Fibroblast of the aortic adventitia (primary cell): ENCODE results near the gene SCG3. TPM values are rescaled to one million over a fixed set of nuclear protein-coding genes. Genes with fewer than 3 reads are reported as not detected.

Experiments
- DNase-seq: peaks from one replicate; pipeline ENCODE4 v3.0.0-alpha.2; 2010; ENCODE audit warnings: low read depth
- H3K4me3 ChIP-seq: 2 replicates; pipeline ENCODE4 v1.5.1; 2011; ENCODE audit warnings: low read depth, mild to moderate bottlenecking, control low read depth, low read length, moderate library complexity
- total RNA-seq: library from RNA; depleted of rRNA; stranded (reverse); fragments of >200 nt; gene quantifications from 2 replicates; pipeline ENCODE4 v1.2.3, GENCODE V29; 2012; ENCODE audit warnings: low replicate concordance
- TF ChIP-seq, protein P1 (sequence below): IDR thresholded peaks from 2 replicates; pipeline ENCODE4 v1.5.1; 2011; ENCODE audit warnings: mild to moderate bottlenecking, low read length, control low read depth, inconsistent platforms; ENCODE audit not compliant: insufficient read depth

Gene SCG3
- total RNA-seq, 1 donor: not detected

DNA sequence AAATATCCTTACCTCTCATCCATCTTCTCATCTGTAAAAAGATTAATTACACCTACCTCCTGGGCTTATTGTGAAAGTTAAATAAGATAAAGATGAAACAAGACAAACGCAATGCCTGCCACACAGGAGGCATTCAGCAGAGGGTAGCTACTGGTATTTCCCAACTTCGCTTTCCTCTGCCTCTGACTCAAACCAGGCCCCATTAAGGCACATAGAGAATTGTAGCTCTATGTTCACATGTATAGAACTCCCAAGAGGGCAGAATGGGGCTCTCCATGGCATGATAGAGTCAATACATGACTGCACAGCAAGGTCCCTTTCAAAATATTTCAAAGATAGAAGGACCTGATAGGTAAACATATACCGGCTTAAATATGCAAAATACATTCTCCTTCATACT is 54.8 kb downstream of the SCG3 start:
- DNase-seq: no peak
- no peak overlapping the region for H3K4me3 ChIP-seq
- TF ChIP-seq, protein P1, sequence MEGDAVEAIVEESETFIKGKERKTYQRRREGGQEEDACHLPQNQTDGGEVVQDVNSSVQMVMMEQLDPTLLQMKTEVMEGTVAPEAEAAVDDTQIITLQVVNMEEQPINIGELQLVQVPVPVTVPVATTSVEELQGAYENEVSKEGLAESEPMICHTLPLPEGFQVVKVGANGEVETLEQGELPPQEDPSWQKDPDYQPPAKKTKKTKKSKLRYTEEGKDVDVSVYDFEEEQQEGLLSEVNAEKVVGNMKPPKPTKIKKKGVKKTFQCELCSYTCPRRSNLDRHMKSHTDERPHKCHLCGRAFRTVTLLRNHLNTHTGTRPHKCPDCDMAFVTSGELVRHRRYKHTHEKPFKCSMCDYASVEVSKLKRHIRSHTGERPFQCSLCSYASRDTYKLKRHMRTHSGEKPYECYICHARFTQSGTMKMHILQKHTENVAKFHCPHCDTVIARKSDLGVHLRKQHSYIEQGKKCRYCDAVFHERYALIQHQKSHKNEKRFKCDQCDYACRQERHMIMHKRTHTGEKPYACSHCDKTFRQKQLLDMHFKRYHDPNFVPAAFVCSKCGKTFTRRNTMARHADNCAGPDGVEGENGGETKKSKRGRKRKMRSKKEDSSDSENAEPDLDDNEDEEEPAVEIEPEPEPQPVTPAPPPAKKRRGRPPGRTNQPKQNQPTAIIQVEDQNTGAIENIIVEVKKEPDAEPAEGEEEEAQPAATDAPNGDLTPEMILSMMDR: no peak

DNA sequence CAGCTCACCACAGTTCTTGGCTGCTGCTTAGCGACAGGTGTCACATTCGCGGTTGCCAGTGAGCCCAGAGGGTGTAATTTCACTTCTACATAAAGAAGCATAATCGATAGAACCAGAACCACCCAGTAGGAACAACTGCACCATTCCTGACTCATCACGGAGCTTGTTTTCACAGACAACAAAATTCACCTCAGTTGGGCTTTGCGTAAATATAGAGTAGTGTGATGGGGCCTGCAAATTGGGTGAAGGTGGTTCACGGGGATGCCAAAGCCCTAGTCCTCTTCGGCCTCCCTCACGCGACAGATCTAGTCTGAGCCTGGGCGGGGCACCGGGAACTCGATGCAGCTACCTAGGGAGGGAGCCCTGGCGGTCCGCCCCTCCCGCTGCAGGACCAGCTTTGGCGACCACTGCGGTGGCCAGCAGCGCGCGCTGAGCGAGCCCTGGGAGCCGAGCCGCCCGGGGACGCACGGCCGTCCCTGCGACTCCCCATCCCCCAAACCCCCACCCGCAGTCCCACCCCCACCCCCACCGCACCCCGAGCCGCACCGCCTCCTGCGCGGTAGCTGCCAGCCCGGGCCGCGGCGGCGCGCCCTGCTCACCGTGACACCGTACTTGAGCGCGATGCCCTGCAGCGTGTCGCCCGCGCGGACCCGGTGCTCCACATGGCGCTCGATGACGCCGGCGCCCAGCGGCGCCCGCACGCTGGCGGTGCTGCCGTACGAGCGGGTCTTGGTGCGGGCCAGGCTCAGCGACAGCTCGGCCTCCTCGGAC is 55.6 kb downstream of the SCG3 start:
- peak overlapping the region; percentile 73 for H3K4me3 ChIP-seq
- TF ChIP-seq, protein P1: no peak
- DNase-seq: no peak

DNA sequence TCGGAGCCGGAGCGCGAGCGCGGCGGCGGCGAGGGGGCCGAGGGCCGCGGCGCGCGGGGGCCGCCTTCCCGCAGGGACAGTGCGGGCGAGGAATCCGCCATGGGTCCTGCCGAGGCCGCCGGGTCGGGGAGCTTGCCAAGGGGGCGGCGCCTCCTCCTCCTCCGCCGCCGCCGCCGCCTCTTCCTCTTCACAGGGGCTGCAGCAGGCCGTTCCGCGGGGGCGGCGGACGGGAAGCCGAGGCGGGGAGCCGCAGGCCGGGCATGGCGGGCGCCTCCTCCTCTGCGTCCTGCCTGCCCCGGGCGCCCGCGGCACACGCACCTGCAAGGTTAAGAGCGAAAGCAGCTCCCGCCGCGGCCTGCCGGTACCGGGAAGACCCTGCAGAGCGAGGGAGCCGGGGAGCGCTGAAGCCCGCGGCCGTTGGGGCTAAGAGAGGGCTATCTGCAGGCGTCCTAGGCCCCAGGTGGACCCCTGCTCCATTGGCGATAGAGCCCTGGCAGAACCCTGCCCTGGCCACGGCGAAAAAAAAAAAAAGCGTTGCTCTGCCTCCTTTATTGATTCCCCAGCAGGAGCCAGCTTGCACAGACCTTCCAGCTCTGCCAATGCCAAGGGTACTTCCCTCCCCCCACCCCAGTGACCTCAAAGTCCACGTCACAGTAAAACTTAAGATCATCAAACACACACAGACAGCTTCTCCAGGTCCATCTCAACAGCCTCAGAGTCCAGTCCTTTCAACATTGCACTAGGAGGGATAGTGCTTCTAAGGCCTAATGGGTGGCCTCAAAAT is 56.4 kb downstream of the SCG3 start, which contains the start of gene LYSMD2:
Gene LYSMD2 (minus strand): TSS at position 134 of the 784 bp plus-strand sequence. CDS start 33 bp downstream, at position 101.
- no peak for DNase-seq
- peak within 1 kb of the TSS; percentile 73 for H3K4me3 ChIP-seq

DNA sequence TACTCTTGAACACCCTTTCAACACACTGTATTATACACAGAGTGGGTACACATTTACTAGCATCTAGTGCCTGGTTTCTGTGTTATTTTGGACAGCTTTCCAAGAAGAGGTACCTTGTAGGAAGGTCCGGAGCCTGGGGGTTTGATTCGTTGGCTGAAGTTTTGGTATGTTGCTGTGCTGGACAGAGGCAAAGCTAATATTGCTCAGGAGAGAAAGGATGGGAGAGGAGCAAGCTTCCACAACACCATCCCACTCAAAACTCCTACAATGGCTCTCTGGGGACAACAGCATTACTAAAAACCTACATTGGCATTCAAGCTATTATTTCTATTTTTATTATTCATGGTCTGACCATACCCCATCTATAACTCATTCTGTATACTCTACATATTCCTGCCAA is 57.2 kb downstream of the SCG3 start:
- H3K4me3 ChIP-seq: no peak overlapping the region
- DNase-seq: no peak
- TF ChIP-seq, protein P1: no peak

More for the DNA sequence above, 56.4 kb downstream of the SCG3 start, which contains the start of gene LYSMD2:
- TF ChIP-seq, protein P1: no peak

DNA sequence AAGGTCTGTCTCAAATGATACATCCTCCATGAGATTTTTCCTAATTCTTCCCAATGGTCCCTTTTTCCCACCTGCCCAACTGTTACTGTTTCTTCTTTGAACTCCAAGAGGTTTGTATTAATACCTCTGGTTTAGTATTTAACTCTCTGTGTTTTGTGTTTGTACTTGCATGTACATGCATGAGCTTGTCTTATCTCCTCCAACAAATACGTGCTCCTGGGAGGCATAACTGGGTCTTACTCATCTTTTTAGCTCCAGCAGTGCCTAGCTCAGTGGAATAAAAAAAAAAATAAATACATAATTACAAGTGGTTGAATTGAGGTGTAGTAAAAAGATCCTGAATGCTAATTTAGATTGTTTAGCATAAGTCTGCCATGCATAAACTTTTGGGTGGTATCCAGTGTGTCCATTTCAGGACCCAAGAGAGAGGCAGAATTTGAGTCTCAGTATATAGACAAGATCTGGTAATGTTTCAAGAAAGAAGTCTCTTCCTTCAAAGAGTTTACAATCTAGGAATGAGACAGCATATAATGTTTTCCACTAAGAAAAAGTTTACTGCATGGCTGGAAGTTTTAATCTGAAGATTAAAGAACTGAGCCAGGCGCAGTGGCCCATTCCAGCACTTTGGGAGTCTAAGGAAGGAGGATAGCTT is 57.9 kb downstream of the SCG3 start:
- no peak for DNase-seq
- H3K4me3 ChIP-seq: no peak overlapping the region
- TF ChIP-seq, protein P1: no peak

DNA sequence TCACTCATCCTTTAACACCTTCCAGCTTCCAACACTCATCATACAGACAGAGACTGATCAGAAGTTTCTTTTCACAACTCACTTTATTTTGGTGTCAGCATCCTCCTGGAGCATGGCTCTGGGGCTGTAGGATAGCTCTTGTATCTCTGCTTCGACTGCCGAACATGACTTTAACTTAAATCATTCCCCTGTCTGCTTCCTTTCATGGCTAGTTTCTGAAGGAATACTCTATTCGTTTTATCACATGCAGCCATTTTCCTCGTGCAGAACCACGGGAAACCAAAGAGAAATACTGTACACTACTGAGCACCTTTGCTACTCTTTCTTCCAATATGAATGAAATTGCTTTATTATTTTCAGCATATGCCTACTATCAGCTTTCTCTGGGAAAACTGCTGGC is 68.0 kb downstream of the SCG3 start:
- no peak for DNase-seq
- TF ChIP-seq, protein P1: no peak
- H3K4me3 ChIP-seq: no peak overlapping the region
